HG03457 (cell line): ENCODE measurements around the gene FKBP2.
A peak's percentile ranks its signal among the peaks of the same experiment; 100 is the strongest.
"Not testable (repeated sequence)": the region's sequence is repeated elsewhere in the genome, so short reads cannot be mapped to it uniquely, and the experiment has no call there.

Experiments
- ATAC-seq: cut with Tn5 transposase; IDR thresholded peaks from one replicate; pipeline ENCODE4 v1.9.1; 2021; ENCODE audit warnings: moderate number of reproducible peaks; ENCODE audit not compliant: unreplicated experiment

The FKBP2 gene

DNA sequence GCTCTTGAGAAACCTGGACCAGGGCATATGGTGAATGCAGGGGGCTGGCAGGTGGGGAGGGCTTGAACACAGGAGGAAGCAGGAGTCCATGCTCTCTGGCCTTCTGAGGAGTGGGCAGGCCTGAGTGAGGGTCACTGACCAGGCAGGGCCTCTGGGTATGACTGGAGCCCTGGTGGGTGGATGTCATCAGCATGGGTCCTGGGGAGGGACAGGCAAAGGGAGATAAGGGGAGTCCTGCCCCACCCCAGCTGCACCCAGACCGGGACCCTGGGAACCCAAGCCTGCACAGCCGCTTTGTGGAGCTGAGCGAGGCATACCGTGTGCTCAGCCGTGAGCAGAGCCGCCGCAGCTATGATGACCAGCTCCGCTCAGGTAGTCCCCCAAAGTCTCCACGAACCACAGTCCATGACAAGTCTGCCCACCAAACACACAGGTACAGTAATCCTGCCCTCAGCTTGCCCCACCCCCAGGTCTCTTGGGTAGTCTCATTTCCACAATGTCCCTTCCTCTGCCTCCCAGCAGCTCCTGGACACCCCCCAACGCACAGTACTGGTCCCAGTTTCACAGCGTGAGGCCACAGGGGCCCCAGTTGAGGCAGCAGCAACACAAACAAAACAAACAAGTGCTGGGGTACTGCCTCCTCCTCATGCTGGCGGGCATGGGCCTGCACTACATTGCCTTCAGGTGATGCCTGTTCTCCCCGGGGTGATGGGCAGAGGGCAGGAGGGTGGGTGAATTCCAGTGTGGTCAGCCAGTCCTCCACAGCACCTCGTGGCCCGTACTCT is 8.5 kb upstream of the FKBP2 start:
- ATAC-seq: no peak

GRCh38 chr11:64232967-64233315 is 8.0 kb upstream of the FKBP2 start:
- no peak for ATAC-seq

DNA sequence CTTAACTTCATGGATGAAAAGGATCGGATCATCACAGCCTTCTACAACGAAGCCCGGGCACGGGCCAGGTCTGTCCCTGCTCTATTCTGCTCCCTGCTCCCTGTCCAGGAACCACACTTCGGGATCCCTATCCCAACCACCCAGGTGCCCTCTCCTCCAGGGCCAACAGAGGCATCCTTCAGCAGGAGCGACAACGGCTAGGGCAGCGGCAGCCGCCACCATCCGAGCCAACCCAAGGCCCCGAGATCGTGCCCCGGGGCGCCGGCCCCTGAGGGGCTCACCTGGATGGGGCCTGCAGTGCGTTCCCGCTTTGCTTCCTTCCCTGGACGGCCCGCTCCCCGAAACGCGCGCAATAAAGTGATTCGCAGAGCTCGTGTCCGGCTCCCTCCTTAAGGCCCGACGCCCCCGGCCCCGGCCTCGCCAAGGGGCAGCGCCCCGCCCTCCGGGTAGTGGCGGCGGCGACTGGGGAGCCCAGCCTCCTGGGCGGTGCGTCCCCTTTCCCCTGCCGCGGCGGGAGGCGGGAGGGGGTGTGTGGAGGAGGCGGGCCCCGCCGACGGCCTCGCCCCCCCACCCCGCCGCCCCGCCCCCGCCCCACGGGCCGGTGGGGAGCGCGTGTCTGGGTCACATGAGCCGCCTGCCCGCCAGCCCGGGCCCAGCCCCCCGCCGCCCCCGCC is 6.8 kb upstream of the FKBP2 start, which contains the start of gene VEGFB:
VEGFB (plus strand) TSS at position 672 of the 674 bp plus-strand sequence. CDS start 250 bp downstream, outside the sequence.
- no peak for ATAC-seq

- no peak for ATAC-seq
Observed at GRCh38 chr11:64234647-64235379, 6.1 kb upstream of the FKBP2 start.

DNA sequence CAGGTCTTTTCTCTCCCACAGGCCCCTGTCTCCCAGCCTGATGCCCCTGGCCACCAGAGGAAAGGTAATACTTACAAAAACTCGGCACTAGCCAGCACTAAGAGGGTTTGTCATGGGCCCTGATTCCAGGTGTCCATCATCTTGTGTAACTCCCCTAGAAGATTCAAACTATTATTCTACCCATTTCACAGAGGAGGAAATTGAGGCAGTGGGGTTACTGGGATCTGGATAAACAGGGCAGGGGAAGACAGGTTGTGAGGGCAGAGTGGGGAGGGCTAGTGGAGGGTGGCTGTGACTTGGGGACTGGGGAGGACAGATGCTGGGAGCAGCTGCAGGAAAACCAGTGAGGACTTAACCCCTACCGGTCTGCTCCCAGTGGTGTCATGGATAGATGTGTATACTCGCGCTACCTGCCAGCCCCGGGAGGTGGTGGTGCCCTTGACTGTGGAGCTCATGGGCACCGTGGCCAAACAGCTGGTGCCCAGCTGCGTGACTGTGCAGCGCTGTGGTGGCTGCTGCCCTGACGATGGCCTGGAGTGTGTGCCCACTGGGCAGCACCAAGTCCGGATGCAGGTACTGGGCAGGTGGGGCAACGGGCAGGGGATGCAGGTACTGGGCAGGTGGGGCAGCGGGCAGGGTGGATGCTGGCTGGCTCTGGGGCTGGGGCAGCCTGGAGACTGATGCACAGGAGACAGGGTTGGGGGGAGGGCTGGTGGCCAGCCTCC is 5.3 kb upstream of the FKBP2 start:
- ATAC-seq: no peak

- no peak for ATAC-seq
Observed at GRCh38 chr11:64237484-64237951, 3.4 kb upstream of the FKBP2 start.

DNA sequence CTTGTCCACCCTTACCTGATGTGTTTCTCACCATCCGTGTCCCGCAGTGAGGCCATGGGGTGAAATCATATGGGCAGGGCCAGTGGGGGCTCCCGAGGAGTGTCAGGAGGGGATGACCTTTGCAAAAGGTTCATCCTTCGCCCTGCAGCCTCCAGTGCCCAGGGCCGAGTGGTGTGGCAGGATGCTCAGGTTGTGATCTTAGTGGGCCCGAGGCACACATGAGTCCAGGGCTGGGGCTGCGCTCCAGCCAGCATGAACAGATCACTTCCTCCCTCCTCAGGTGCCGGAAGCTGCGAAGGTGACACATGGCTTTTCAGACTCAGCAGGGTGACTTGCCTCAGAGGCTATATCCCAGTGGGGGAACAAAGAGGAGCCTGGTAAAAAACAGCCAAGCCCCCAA is 2.8 kb upstream of the FKBP2 start:
- ATAC-seq: no peak

GRCh38 chr11:64238999-64239398 is 1.9 kb upstream of the FKBP2 start:
- no peak for ATAC-seq

GRCh38 chr11:64239662-64240434 is 1.0 kb upstream of the FKBP2 start:
- peak; percentile 16 for ATAC-seq

DNA sequence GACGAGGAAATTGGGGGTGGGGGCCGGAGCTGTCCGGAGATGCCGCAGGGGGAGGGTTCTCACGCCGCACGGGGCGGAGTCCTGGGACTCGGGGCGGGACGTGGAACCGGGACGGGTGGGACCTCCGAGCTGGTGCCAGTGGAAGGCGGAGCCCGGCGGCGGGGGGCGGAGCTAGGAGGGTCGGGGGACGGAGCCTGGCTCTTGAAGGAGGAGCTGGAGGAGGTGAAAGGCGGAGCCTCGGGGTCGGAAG is 271 bp downstream of the FKBP2 start:
- peak; percentile 43 for ATAC-seq

- ATAC-seq: peak; percentile 11
Observed at GRCh38 chr11:64241491-64242374, 838 bp downstream of the FKBP2 start.

GRCh38 chr11:64243236-64243854 is 2.5 kb downstream of the FKBP2 start:
- ATAC-seq: no peak

DNA sequence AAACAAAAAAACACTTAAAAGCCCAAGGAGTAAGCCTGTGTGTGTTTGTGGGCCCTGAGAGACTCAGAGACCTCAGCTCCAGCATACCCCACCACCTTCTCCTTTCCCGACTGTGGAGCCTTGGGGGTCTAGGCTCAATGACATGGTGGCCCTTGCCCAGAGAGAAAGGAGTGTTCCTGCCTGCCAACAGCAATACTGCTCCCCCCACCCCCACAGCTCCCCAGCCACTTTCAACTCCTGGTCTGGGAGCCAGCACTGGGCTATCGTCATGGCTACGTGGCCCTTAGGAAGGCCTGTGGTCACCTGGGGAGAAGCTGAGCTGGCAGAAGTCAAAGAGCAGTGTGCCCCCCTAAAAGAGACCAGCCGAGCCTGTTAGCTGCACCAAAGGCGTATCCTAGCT is 3.2 kb downstream of the FKBP2 start:
- no peak for ATAC-seq

DNA sequence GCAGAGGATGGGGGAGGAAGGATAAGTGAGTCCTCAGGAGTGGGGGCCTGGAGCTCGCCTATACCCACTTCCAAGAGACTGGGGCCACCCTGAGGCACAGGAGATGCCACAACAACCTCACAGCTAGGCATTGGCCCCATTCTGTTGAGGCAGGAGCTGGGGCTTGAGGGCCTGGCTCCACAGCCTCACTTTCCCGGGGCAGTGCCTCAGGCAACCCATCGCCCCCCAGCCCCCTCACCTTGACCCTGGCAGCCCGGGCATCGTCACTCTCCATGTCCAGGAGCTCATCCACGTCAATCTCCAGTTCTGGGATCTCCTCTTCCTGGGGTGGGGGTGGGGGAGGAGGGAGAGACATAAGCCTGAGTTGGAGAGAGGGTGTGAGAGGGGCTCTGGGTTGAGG is 4.1 kb downstream of the FKBP2 start:
- no peak for ATAC-seq

DNA sequence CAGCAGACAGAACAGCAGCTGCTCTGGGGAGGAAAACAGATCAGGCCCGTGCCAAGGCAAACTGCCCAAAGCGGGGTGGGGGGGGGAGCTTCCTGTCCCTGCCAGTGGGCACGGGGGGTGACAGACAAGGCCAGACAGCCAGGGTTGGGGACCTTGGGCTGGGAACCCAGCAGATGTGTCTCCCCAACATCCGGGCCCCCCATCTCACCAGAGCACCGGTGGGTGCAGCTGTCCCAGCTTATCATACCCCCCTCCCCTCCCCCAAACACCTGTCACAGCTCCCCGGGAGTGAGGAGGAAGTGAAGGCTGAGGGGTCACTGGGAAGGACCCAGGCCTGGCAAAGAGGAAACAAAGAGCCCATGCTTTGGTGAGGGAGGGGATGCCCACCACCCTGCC is 4.5 kb downstream of the FKBP2 start:
- ATAC-seq: no peak

DNA sequence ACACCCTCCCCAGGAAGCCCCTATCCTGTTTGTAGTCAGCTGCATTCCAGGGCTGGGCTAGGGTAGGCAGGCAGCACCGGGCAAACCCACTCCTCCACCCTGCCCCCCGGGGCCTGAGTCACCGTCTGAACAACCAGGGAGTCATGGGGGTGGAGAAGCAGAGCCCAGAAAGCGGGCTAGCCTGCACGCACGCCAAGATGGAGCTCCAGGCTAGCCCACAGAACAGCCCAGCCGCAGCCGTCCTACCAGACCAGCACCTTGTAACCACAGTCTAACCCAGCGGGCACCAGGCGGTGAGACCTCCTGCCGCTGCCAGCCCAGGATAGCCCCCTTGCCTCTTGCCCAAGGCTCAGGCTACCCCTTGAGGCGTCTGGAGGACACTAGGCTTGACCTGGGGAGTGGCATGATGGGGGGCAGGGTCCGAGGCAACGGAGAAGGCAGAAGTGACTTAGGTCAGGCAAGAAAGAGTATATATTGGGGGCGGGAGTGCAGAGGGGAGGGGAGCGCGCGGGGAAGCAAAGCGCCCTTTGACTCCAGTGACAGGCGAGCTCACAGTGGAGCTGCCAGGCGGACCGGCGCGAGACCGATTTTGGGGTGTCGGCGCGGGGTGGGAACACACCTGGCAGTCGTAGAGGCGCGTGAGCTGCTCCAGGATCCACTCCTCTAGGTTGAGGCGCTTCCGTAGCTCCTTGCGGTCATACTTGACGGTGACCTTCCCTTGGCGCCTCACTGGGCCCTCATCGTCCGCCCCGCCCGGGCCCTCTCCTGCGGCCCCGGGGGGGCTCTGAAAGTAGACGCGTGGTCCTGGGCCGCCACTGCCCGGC is 5.1 kb downstream of the FKBP2 start:
- ATAC-seq: no peak

DNA sequence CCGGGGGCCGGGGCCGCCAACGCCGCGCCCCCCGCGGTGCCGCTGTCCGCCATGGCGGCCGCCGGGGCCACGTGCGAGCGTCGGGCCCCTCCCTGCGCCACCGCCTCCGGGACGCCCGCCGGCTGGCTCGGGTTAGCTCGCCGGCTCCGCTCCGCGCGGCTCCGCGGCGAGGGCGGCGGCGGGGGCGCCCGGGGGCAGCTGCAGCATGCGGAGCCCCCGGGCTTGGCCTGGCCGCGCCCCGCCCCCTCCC is 5.7 kb downstream of the FKBP2 start:
- ATAC-seq: not testable (repeated sequence)

DNA sequence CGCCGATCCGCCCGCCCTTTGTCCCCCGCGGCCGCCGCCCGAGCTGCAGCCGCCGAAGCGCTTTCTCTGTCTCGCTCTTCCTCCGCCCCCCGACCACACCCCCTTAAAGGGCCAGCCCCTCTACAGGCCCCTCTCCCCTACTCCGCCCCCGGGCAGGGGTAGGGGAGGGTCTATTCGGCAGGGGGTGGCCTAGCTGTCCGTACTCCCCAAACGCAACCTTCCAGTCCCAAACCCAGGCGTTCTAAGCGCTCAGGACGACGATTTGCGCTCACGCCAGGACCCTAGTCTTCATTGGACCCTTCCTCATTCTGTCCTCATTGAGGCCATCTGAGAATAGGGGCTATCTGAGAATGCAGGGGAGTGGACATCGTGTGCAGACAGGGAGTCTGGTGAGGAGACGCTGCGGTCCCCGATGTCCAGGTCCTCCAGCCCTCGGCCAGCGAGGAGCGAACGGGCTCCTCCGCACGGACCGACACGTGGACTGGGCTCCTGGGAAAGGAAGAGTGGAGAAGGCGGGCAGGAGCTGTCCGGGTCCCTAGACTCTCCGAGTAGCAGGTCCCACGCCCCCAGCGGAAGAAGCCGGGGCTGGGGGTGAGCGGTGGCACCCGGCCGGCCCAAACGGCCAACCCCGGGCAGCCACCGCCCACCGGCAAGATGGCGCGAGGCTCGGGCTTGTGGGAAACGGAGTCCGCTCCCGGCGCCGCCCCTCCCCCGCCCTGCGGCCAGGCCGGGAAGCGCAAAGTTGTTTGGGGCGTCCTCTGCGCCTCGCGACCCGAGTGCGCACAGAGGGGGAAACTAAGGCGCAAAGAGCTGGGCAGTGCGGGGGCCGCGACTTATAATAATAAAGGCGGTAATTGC is 6.2 kb downstream of the FKBP2 start, which contains the start of gene PPP1R14B:
PPP1R14B (minus strand) TSS at position 73 of the 858 bp plus-strand sequence. CDS start 270 bp downstream, outside the sequence.
- ATAC-seq: no peak
